HepG2 (cell line): ENCODE results near the gene OSCP1. TPM values are rescaled to one million over a fixed set of nuclear protein-coding genes. Genes with fewer than 3 reads are reported as not detected.
A peak's percentile ranks its signal among the peaks of the same experiment; 100 is the strongest.

Experiments used
- AGO2 ChIP-seq: fragments of 200-400 bp; formaldehyde crosslinking; optimal IDR thresholded peaks from 2 replicates; pipeline ENCODE3; 2017; ENCODE audit warnings: mild to moderate bottlenecking, low read depth, low read length, moderate library complexity
- BRD4 ChIP-seq: sonication (generic); formaldehyde crosslinking; IDR thresholded peaks from 2 replicates; pipeline ENCODE4 v1.4.0; 2020; ENCODE audit warnings: missing genetic modification reagents
- E2F2 ChIP-seq: sonication (generic); formaldehyde crosslinking; IDR thresholded peaks from 2 replicates; pipeline ENCODE4 v1.4.0; 2020; ENCODE audit warnings: missing genetic modification reagents, borderline replicate concordance
- HMG20A ChIP-seq: IDR thresholded peaks from 2 replicates; pipeline ENCODE4 v1.6.1; 2016; ENCODE audit warnings: borderline replicate concordance
- KLF16 ChIP-seq, 2 experiments: sonication (generic) in 1 of 2; formaldehyde crosslinking in 1 of 2; IDR thresholded peaks; 2 replicates each; pipeline versions ENCODE4 v1.6.1 to v1.8.0; 2016 to 2023; ENCODE audit warnings: missing genetic modification reagents in 2 of 2, missing compliant biosample characterization in 1 of 2
- NCOA2 ChIP-seq: sonication (generic); formaldehyde crosslinking; IDR thresholded peaks from 2 replicates; pipeline ENCODE4 v1.8.0; 2022; ENCODE audit warnings: inconsistent platforms
- NFAT5 ChIP-seq: sonication (generic); formaldehyde crosslinking; IDR thresholded peaks from 2 replicates; pipeline ENCODE4 v1.4.0; 2020; ENCODE audit warnings: missing genetic modification reagents
- SNRNP70 ChIP-seq: fragments of 200-400 bp; formaldehyde crosslinking; IDR thresholded peaks from 2 replicates; pipeline ENCODE4 v1.6.1; 2017; ENCODE audit warnings: mild to moderate bottlenecking, low read depth, low read length, moderate library complexity
- ZBTB40 ChIP-seq, 2 experiments: fragments of 450-650 bp in 1 of 2; sonication (generic) in 1 of 2; formaldehyde crosslinking in 1 of 2; IDR thresholded peaks; 2 replicates each; pipeline versions ENCODE4 v1.6.1 to v1.8.0; 2016 to 2022; ENCODE audit warnings: antibody characterized with exemption in 1 of 2, mild to moderate bottlenecking in 1 of 2, missing genetic modification reagents in 1 of 2
- ZNF652 ChIP-seq: IDR thresholded peaks from 2 replicates; pipeline ENCODE4 v1.6.1; 2016; ENCODE audit warnings: low read depth, borderline replicate concordance
- polyA plus RNA-seq, 8 experiments: library from polyadenylated mRNA; depleted of rRNA in 3 of 8; stranded (reverse) in 7 of 8; unstranded in 1 of 8; fragments of >200 nt; fragmentation: Illumina TruSeq in 4 of 8; extraction: Trizol in 4 of 8; gene quantifications; 2 replicates each; pipeline versions ENCODE4 v1.2.1 to v1.2.3, GENCODE V29; 2011 to 2016; ENCODE audit warnings: low read depth in 4 of 8, missing spikeins in 1 of 8, mixed read lengths in 1 of 8; ENCODE audit not compliant: insufficient read depth in 1 of 8
- total RNA-seq, 5 experiments: library from RNA; depleted of rRNA; stranded (reverse); fragments of >200 nt; fragmentation: Illumina TruSeq; extraction: Trizol; gene quantifications; 2 replicates each; pipeline ENCODE4 v1.2.3, GENCODE V29; 2016; ENCODE audit warnings: low read depth in 1 of 5

OSCP1 gene
- total and polyA plus RNA-seq, 2 of the 13 experiments (the other 11 are each of a cell fraction or from before 2014, with no cell fraction given), result 0.60 to 0.84 TPM

- TF ChIP-seq ZBTB40 (IDR thresholded peaks at IDR 0.05) (peak; percentile 58), ZBTB40 (CRISPR knock-in tag; IDR thresholded peaks at IDR 0.05) (peak; percentile 66; the same call in 1 of the 2 replicates), AGO2 (peak; percentile 60), ZNF652 (CRISPR knock-in tag) (no peak), NCOA2 (CRISPR knock-in tag) (0 out of 2 replicates have a peak, but pooled peaks have one; percentile 5), BRD4 (CRISPR knock-in tag) (no peak), E2F2 (no peak), SNRNP70 (no peak), HMG20A (peak; percentile 37; the same call in 1 of the 2 replicates), NFAT5 (CRISPR knock-in tag) (no peak), KLF16 (CRISPR knock-in tag; IDR thresholded peaks at IDR 0.05) (peak in 1 of 2 experiments; percentile 64; a peak in 1 of 4 replicates)
These were observed 49.2 kb downstream of the OSCP1 start (continued) for GRCh38 chr1:36400825-36401601.
